NCI-H446 (cell line): ENCODE results near the gene SFTPA1.
"Not testable (repeated sequence)": the region's sequence is repeated elsewhere in the genome, so short reads cannot be mapped to it uniquely, and the experiment has no call there.

Experiments
- DNase-seq, 2 experiments: peaks; one replicate each; lab custom pipeline; 2025; lab: John Stamatoyannopoulos, UW

SFTPA1 gene

GRCh38 chr10:79611193-79611976 lies 646 bp downstream of the SFTPA1 start:
- not testable (repeated sequence) for DNase-seq

GRCh38 chr10:79615577-79615976 lies 4.8 kb downstream of the SFTPA1 start:
- DNase-seq: no peak

- no peak for DNase-seq
Observed at GRCh38 chr10:79616164-79616563, 5.4 kb downstream of the SFTPA1 start.

GRCh38 chr10:79623663-79624062 lies 12.9 kb downstream of the SFTPA1 start:
- not testable (repeated sequence) for DNase-seq

GRCh38 chr10:79627075-79627474 lies 16.3 kb downstream of the SFTPA1 start:
- no peak for DNase-seq

GRCh38 chr10:79628083-79628482 lies 17.3 kb downstream of the SFTPA1 start:
- no peak for DNase-seq

- DNase-seq: no peak
Observed at GRCh38 chr10:79628988-79629954, 18.5 kb downstream of the SFTPA1 start.

GRCh38 chr10:79629955-79630327 lies 19.2 kb downstream of the SFTPA1 start:
- DNase-seq: no peak

- DNase-seq: not testable (repeated sequence)
Observed at GRCh38 chr10:79636654-79637199, 26.0 kb downstream of the SFTPA1 start.

GRCh38 chr10:79638318-79638717 lies 27.6 kb downstream of the SFTPA1 start:
- DNase-seq: no peak

GRCh38 chr10:79652695-79653094 lies 42.0 kb downstream of the SFTPA1 start:
- not testable (repeated sequence) for DNase-seq

- not testable (repeated sequence) for DNase-seq
Observed at GRCh38 chr10:79663287-79663686, 52.5 kb downstream of the SFTPA1 start.

GRCh38 chr10:79664686-79665085 lies 53.9 kb downstream of the SFTPA1 start:
- DNase-seq: not testable (repeated sequence)
